ENCODE data around the gene RNF135. TPM values are rescaled to one million over a fixed set of nuclear protein-coding genes. Genes with fewer than 3 reads are reported as not detected.
"Not testable (repeated sequence)": the region's sequence is repeated elsewhere in the genome, so short reads cannot be mapped to it uniquely, and the experiment has no call there.

RNF135 gene
- polyA plus RNA-seq, 1 donor from 2014 or later: 0.17 TPM

DNA sequence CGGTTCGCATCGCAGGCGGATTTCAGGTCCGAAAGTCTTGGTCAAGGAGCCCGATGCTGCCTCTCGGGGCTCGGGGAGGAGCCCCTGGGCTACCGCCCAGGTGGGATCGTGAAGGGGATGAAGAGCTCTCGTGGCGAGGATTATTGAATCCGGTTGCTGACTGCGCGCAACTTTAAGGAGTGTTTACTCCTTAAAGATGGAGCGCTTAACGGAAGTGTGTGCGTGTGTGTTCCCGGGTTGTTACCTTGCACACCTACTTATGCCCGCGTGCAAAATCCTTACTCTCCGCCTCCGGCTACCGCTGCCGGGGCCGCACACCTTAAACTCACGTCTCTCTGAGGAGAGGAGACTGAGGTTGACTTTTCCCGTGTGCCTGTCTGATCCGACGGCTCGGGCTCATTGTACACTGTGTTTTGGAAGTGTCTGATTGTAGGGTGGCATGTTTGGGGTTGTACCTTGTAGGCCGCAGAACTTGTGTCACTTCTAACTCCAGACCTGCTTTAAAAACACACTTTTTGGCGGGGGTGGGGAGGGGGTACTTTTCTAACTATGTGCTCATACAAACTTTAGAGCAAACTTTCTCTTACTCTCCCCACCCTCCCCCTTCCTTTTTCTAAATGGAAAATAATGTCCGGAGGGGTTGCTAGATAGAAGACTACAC is 38.3 kb downstream of the RNF135 start:
- H3K36me3 ChIP-seq (ENCODE audit: insufficient read depth, low read length); H3K27ac ChIP-seq (ENCODE audit: low read length); H2AFZ ChIP-seq (ENCODE audit: low read depth, low read length); H4K20me1 ChIP-seq (ENCODE audit: insufficient read depth); H3K79me2 ChIP-seq (replicated peaks; ENCODE audit: insufficient read depth, low read length); H3K9me2 ChIP-seq (ENCODE audit: insufficient read depth, low read length); H3F3A ChIP-seq (ENCODE audit: insufficient read depth, low read length, poor library complexity, severe bottlenecking); H3K4me2 ChIP-seq (ENCODE audit: low read length); H3K9ac ChIP-seq (ENCODE audit: low read length): not testable (repeated sequence)
- peak overlapping the region; percentile 56 for H3K4me3 ChIP-seq (ENCODE audit: low read length)
- peaks cover 25% of the 10 kb centered on the region for H3K27me3 ChIP-seq (ENCODE audit: insufficient read depth, low read depth, low read length)
- peaks cover 12% of the 10 kb centered on the region for H3K9me3 ChIP-seq (ENCODE audit: low read length)

DNA sequence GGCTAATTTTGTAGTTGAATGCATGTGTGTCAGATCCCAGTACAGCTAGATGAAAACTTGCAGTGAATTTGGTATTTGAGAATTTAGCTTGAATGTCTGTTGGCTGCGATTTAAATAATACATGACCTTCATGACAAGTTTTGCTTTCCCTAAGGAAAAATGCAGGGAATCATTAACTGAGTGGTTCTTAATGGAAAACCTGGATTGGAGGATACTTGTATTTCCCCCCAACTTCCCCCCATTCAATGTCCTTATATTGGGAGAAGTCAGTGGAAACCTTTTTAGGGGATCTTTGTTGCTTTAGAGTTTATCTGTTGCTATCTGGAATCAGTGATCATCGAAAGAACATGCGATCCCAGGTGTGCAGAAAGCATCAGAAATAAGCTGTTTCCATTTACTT is 39.2 kb downstream of the RNF135 start:
- H3K27ac ChIP-seq (ENCODE audit: low read length); H3K4me3 ChIP-seq (ENCODE audit: low read length); H3K9me2 ChIP-seq (ENCODE audit: insufficient read depth, low read length); H4K20me1 ChIP-seq (ENCODE audit: insufficient read depth); H3K79me2 ChIP-seq (replicated peaks; ENCODE audit: insufficient read depth, low read length); H3F3A ChIP-seq (ENCODE audit: insufficient read depth, low read length, poor library complexity, severe bottlenecking); H3K9ac ChIP-seq (ENCODE audit: low read length); H3K36me3 ChIP-seq (ENCODE audit: insufficient read depth, low read length); H3K4me2 ChIP-seq (ENCODE audit: low read length); H2AFZ ChIP-seq (ENCODE audit: low read depth, low read length): not testable (repeated sequence)
- Histone ChIP-seq H3K9me3 (ENCODE audit: low read length) (peaks cover 12% of the 10 kb centered on the region), H3K27me3 (ENCODE audit: insufficient read depth, low read depth, low read length) (peaks cover 25% of the 10 kb centered on the region)

DNA sequence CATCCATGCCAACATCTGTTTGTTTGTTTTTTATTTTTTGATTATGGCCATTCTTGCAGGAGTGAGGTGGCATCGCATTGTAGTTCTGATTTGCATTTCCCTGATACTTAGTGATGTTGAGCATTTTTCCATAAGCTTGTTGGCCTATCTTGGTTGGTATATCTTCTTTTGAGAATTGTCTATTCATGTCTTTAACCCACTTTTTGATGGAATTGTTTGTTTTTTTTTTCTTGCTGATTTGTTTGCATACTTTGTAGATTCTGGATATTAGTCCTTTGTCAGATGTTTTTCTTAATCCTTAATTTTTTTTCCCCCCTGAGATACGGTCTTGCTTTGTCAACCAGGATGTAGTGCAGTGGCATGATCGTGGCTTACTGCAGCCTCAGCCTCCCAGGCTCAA is 43.0 kb downstream of the RNF135 start:
- Histone ChIP-seq H3K9ac (ENCODE audit: low read length) (no peak overlapping the region), H3K36me3 (ENCODE audit: insufficient read depth, low read length) (no peaks in the 10 kb centered on the region), H4K20me1 (ENCODE audit: insufficient read depth) (no peaks in the 10 kb centered on the region), H3K9me2 (ENCODE audit: insufficient read depth, low read length) (no peaks in the 10 kb centered on the region), H3K27ac (ENCODE audit: low read length) (no peak overlapping the region), H3K27me3 (ENCODE audit: insufficient read depth, low read depth, low read length) (peaks cover 9% of the 10 kb centered on the region), H3K4me2 (ENCODE audit: low read length) (no peak overlapping the region), H3K79me2 (replicated peaks; ENCODE audit: insufficient read depth, low read length) (no peaks in the 10 kb centered on the region), H2AFZ (ENCODE audit: low read depth, low read length) (no peak overlapping the region), H3K4me3 (ENCODE audit: low read length) (no peak overlapping the region), H3F3A (ENCODE audit: insufficient read depth, low read length, poor library complexity, severe bottlenecking) (no peaks in the 10 kb centered on the region), H3K9me3 (ENCODE audit: low read length) (no peaks in the 10 kb centered on the region)
- no peak for TF ChIP-seq RAD21 (conservative IDR thresholded peaks at IDR 0.05)
- TF ChIP-seq, protein P1, sequence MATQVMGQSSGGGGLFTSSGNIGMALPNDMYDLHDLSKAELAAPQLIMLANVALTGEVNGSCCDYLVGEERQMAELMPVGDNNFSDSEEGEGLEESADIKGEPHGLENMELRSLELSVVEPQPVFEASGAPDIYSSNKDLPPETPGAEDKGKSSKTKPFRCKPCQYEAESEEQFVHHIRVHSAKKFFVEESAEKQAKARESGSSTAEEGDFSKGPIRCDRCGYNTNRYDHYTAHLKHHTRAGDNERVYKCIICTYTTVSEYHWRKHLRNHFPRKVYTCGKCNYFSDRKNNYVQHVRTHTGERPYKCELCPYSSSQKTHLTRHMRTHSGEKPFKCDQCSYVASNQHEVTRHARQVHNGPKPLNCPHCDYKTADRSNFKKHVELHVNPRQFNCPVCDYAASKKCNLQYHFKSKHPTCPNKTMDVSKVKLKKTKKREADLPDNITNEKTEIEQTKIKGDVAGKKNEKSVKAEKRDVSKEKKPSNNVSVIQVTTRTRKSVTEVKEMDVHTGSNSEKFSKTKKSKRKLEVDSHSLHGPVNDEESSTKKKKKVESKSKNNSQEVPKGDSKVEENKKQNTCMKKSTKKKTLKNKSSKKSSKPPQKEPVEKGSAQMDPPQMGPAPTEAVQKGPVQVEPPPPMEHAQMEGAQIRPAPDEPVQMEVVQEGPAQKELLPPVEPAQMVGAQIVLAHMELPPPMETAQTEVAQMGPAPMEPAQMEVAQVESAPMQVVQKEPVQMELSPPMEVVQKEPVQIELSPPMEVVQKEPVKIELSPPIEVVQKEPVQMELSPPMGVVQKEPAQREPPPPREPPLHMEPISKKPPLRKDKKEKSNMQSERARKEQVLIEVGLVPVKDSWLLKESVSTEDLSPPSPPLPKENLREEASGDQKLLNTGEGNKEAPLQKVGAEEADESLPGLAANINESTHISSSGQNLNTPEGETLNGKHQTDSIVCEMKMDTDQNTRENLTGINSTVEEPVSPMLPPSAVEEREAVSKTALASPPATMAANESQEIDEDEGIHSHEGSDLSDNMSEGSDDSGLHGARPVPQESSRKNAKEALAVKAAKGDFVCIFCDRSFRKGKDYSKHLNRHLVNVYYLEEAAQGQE (IDR thresholded peaks at IDR 0.05; ENCODE audit: borderline replicate concordance): no peak
- TF ChIP-seq EP300 (conservative IDR thresholded peaks at IDR 0.05; ENCODE audit: poor library complexity, severe bottlenecking): no peak
- TF ChIP-seq, protein P2, sequence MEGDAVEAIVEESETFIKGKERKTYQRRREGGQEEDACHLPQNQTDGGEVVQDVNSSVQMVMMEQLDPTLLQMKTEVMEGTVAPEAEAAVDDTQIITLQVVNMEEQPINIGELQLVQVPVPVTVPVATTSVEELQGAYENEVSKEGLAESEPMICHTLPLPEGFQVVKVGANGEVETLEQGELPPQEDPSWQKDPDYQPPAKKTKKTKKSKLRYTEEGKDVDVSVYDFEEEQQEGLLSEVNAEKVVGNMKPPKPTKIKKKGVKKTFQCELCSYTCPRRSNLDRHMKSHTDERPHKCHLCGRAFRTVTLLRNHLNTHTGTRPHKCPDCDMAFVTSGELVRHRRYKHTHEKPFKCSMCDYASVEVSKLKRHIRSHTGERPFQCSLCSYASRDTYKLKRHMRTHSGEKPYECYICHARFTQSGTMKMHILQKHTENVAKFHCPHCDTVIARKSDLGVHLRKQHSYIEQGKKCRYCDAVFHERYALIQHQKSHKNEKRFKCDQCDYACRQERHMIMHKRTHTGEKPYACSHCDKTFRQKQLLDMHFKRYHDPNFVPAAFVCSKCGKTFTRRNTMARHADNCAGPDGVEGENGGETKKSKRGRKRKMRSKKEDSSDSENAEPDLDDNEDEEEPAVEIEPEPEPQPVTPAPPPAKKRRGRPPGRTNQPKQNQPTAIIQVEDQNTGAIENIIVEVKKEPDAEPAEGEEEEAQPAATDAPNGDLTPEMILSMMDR (IDR thresholded peaks at IDR 0.05; ENCODE audit: poor library complexity, severe bottlenecking): no peak
- TF ChIP-seq MXI1 (conservative IDR thresholded peaks at IDR 0.05; ENCODE audit: poor library complexity, severe bottlenecking): no peak
